Measurements from ENCODE around the gene PDHB. TPM values are rescaled to one million over a fixed set of nuclear protein-coding genes. Genes with fewer than 3 reads are reported as not detected.

PDHB gene
- total RNA-seq: 10 to 100 TPM; 27.0 to 54.2 (median 49.2) TPM
- total RNA-seq (2013): 56.9 TPM
- total RNA-seq: 19.0 to 81.9 (median 54.2) reads per million in 29 experiments

DNA sequence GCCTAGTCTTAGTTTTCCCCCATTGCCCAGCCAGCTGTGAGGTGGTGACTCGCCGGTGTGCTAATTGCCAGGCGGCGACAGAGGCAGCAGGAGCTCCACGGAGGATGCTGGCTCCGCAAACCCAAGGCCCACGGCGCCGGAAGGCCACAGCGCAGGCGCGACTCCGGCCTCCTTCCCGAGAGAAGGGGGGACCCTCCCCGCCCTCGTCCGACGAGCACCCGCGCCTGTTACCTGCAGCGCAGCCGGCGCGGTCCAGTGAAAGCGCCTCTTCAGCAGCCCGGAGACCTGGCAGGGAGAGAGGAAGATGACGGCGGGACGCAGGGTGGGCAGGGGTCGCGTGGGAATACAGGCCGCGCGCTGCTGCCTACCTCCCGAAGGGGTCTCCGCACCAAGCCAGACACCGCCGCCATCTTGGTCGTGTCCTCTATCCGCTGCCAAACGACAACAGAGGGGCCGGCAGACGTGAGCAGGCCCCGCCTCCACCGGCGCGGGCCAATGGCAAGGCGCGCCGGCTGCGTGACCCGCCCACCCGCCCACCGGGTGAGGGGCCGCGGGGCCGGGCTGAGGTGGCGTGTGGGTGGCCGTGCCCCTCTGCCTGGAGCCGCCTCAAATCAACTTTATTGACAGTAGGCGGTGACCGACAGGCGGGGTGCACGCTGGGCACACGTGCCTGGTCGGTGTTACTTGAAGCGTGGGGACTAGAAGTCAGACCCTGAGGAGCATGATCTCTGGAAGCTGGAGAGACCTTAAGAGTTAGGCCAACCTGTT lies at the start of gene PDHB:
PDHB (minus strand) TSS at position 433 of the 768 bp plus-strand sequence; CDS start at position 410, 23 bp downstream.
- peak; percentile 95 to 98 (median 96) for ATAC-seq (replicated peaks in 1 of 4)
- POLR2A ChIA-PET: no interaction called here
- H3K27ac ChIP-seq (ENCODE audit: low read length): peak within 1 kb of the TSS; percentile 77
- Mint-ChIP-seq H3K9me3 (no peaks in the 10 kb centered on the region), H3K4me1 (peaks cover 26 to 29% (median 29%) of the 10 kb centered on the region in 3 donors), H3K36me3 (peaks cover 14% of the 10 kb centered on the region), H3K4me3 (peak within 1 kb of the TSS; percentile 89 to 94 (median 90)), H3K27me3 (no peaks in the 10 kb centered on the region), H3K27ac (peak within 1 kb of the TSS; percentile 94 to 95)
- peaks cover 2 to 19% of the 10 kb centered on the region in 2 experiments for H3K4me1 ChIP-seq (ENCODE audit: control insufficient read depth in 1 of 2, extremely low read depth in 1 of 2, insufficient read depth in 2 of 2, low read length in 2 of 2)
- no peaks in the 10 kb centered on the region for H3K9me3 ChIP-seq
- DNase-seq: peak; percentile 73 to 92 (median 84)
- under 1% methylated on average over 67 of the region's 67 CpGs for WGBS (ENCODE audit: insufficient coverage)
- H3K27me3 ChIP-seq (replicated peaks in 1 of 2; ENCODE audit: control insufficient read depth in 2 of 2, extremely low read depth in 1 of 2, insufficient read depth in 2 of 2, low read length in 1 of 2): no peaks in the 10 kb centered on the region
- peak within 1 kb of the TSS; percentile 72 to 89 for H3K4me3 ChIP-seq (ENCODE audit: control insufficient read depth in 1 of 2, extremely low read depth in 1 of 2, low read length in 1 of 2)
- peaks cover 9 to 36% of the 10 kb centered on the region in 2 donors for H3K36me3 ChIP-seq (ENCODE audit: control insufficient read depth in 2 of 2, extremely low read depth in 1 of 2, insufficient read depth in 1 of 2, low read length in 1 of 2)
- CTCF ChIA-PET: interaction anchor here (0.5 to 1.9 kb wide), 4 partner anchors 58 to 127 kb away, joined by 3 to 8 read pairs (median 4); partner anchors contain the start of genes KCTD6 (in 2 of the 2), HTD2 (in 1 of the 2) and RPP14 (in 1 of the 2)

DNA sequence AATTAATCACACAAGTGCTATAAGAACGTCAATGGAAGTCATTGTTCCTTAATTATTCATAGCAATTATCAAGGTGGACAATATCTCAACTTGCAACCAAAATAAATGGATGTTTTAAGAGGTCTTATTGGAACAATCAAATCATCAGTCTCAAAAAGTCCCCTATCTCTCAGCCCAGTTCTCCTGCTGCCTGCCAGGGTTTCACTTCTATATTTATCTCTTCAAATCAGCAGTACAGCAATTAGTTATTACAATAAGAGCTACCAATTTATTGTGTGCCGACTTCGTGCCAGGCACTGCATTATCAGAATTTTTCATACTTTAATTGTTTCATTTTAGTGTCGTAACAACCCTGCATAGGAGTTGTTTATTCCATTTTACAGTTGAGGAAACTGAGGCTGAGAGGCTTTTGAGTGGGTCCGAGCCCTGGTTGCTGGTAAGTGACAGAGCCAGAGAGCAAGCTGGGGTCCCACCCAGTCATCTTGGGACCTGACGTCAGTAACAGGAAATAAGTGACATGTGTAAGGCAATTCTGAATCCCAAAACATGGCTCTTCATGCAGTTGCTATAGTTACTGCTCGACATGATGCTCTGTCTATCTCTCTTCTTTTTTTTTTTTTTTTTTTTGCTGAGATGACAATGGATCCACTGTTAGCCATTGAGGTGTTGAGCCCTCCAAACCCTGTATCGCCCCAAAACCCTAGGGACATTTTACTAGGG lies 49.4 kb upstream of the PDHB start:
- Histone ChIP-seq H3K27ac (ENCODE audit: low read length) (no peak overlapping the region), H3K36me3 (ENCODE audit: control insufficient read depth in 2 of 2, extremely low read depth in 1 of 2, insufficient read depth in 1 of 2, low read length in 1 of 2) (no peaks in the 10 kb centered on the region), H3K4me1 (ENCODE audit: control insufficient read depth in 1 of 2, extremely low read depth in 1 of 2, insufficient read depth in 2 of 2, low read length in 2 of 2) (no peaks in the 10 kb centered on the region), H3K9me3 (no peaks in the 10 kb centered on the region), H3K27me3 (replicated peaks in 1 of 2; ENCODE audit: control insufficient read depth in 2 of 2, extremely low read depth in 1 of 2, insufficient read depth in 2 of 2, low read length in 1 of 2) (peaks cover 0 to 2% of the 10 kb centered on the region in 2 experiments), H3K4me3 (ENCODE audit: control insufficient read depth in 1 of 2, extremely low read depth in 1 of 2, low read length in 1 of 2) (no peak overlapping the region)
- H3K4me1 Mint-ChIP-seq: peaks cover 0 to 4% (median 0%) of the 10 kb centered on the region in 3 donors
- no peaks in the 10 kb centered on the region for H3K9me3 Mint-ChIP-seq
- 71% methylated on average over 1 of the region's 8 CpGs for WGBS (ENCODE audit: insufficient coverage)
- H3K27ac Mint-ChIP-seq: no peak overlapping the region
- peaks cover 3 to 4% of the 10 kb centered on the region in 2 donors for H3K27me3 Mint-ChIP-seq
- H3K36me3 Mint-ChIP-seq: no peaks in the 10 kb centered on the region
- ATAC-seq (replicated peaks in 1 of 4) (no peak), DNase-seq (no peak)
- ChIA-PET CTCF (interaction anchor here (0.9 to 1.5 kb wide), 3 partner anchors 8 to 9 kb away, joined by 3 to 4 read pairs (median 4); partner anchors contain the start of gene KCTD6 (in 1 of the 2)), POLR2A (no interaction called here)
- H3K4me3 Mint-ChIP-seq: no peak overlapping the region

DNA sequence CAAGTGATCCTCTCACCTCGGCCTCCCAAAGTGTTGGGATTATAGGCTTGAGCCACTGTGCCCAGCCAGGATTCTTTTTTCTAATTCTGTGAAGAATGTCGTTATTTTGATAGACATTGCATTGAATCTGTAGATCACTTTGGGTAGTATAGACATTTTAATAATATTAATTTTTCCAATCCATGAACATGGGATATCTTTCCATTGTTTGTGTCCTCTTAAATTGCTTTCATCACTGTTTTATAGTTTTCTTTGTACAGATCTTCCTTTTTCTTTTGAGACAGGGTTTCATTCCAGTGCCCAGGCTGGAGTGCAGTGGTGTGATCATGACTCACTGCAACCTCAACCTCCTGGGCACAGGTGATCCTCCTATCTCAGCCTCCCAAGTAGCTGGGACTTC lies 46.7 kb upstream of the PDHB start:
- Histone ChIP-seq H3K9me3 (no peaks in the 10 kb centered on the region), H3K27ac (ENCODE audit: low read length) (no peak overlapping the region), H3K27me3 (replicated peaks in 1 of 2; ENCODE audit: control insufficient read depth in 2 of 2, extremely low read depth in 1 of 2, insufficient read depth in 2 of 2, low read length in 1 of 2) (peaks cover 0 to 2% of the 10 kb centered on the region in 2 experiments), H3K36me3 (ENCODE audit: control insufficient read depth in 2 of 2, extremely low read depth in 1 of 2, insufficient read depth in 1 of 2, low read length in 1 of 2) (no peaks in the 10 kb centered on the region), H3K4me1 (ENCODE audit: control insufficient read depth in 1 of 2, extremely low read depth in 1 of 2, insufficient read depth in 2 of 2, low read length in 2 of 2) (no peaks in the 10 kb centered on the region), H3K4me3 (ENCODE audit: control insufficient read depth in 1 of 2, extremely low read depth in 1 of 2, low read length in 1 of 2) (no peak overlapping the region)
- ChIA-PET POLR2A (interaction anchor here in 1 of 2 donors (0.6 kb wide), 1 partner anchor 27 kb away, joined by 3 read pairs; no protein-coding TSS in a partner anchor), CTCF (no interaction called here)
- Mint-ChIP-seq H3K9me3 (no peaks in the 10 kb centered on the region), H3K27me3 (peaks cover 3 to 4% of the 10 kb centered on the region in 2 donors), H3K27ac (no peak overlapping the region), H3K4me3 (no peak overlapping the region), H3K4me1 (peaks cover 0 to under 1% (median 0%) of the 10 kb centered on the region in 3 donors), H3K36me3 (no peaks in the 10 kb centered on the region)
- 80% methylated on average over 1 of the region's 2 CpGs for WGBS (ENCODE audit: insufficient coverage)
- ATAC-seq (replicated peaks in 1 of 4) (no peak), DNase-seq (no peak)

DNA sequence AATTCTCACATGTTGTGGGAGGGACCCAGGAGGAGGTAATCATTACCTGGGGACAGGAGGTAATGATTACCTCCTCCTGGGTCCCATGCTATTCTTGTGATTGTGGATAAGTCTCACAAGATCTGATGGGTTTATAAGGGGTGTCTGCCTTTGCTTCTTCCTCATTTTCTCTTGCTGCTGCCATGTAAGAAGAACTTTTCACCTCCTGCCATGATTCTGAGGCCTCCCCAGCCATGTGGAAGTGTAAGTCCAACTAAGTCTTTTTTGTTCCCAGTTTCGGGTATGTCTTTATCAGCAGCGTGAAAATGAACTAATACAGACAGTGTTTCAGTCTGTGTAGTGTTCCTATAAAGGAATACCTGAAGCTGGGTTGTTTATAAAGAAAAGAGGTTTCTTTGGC lies 45.1 kb upstream of the PDHB start:
- H3K27me3 Mint-ChIP-seq: peaks cover 0 to 1% of the 10 kb centered on the region in 2 donors
- no peaks in the 10 kb centered on the region for H3K36me3 ChIP-seq (ENCODE audit: control insufficient read depth in 2 of 2, extremely low read depth in 1 of 2, insufficient read depth in 1 of 2, low read length in 1 of 2)
- H3K27me3 ChIP-seq (replicated peaks in 1 of 2; ENCODE audit: control insufficient read depth in 2 of 2, extremely low read depth in 1 of 2, insufficient read depth in 2 of 2, low read length in 1 of 2): peaks cover 0 to 2% of the 10 kb centered on the region in 2 experiments
- H3K27ac Mint-ChIP-seq: no peak overlapping the region
- H3K4me1 ChIP-seq (ENCODE audit: control insufficient read depth in 1 of 2, extremely low read depth in 1 of 2, insufficient read depth in 2 of 2, low read length in 2 of 2): no peaks in the 10 kb centered on the region
- DNase-seq (no peak), ATAC-seq (replicated peaks in 1 of 4) (no peak)
- no peaks in the 10 kb centered on the region for H3K9me3 Mint-ChIP-seq
- ChIA-PET CTCF (no interaction called here), POLR2A (no interaction called here)
- WGBS (ENCODE audit: insufficient coverage): 95% methylated on average over 2 of the region's 2 CpGs
- H3K9me3 ChIP-seq: no peaks in the 10 kb centered on the region
- no peak overlapping the region for H3K4me3 ChIP-seq (ENCODE audit: control insufficient read depth in 1 of 2, extremely low read depth in 1 of 2, low read length in 1 of 2)
- no peak overlapping the region for H3K4me3 Mint-ChIP-seq
- no peaks in the 10 kb centered on the region for H3K36me3 Mint-ChIP-seq
- H3K27ac ChIP-seq (ENCODE audit: low read length): no peak overlapping the region
- peaks cover 10 to 14% (median 13%) of the 10 kb centered on the region in 3 donors for H3K4me1 Mint-ChIP-seq

DNA sequence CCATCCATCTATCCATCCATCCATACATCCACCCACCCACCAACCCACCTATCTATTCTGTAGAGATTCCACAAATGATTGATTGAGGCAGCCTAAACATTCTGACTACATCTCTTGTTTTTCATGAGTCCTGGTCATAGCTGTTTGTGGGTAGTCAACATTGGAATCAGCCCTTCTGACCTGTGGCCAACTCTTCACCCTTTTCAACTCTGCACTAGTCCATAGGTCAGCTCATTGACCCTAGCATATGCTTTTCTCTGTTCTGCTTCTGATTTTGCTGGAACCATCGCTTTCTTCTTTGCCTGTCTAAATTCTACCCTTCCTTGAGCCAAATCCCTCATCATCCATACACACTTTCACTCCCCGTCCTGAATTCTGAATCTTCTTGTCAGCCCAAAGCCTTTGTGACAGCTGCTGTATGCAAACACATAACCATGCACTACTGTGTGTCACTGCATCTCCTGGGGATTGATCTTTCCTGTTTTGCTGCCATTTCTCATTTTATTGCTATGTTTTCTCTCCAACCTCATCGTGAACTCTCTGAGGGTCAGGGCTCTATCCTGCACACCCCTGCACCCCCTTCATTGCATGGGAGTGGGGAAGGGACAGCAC lies 41.4 kb upstream of the PDHB start:
- ATAC-seq (replicated peaks in 1 of 4) (no peak), DNase-seq (no peak)
- 86% methylated on average over 2 of the region's 3 CpGs for WGBS (ENCODE audit: insufficient coverage)
- CTCF ChIA-PET: no interaction called here
- Histone ChIP-seq H3K27me3 (replicated peaks in 1 of 2; ENCODE audit: control insufficient read depth in 2 of 2, extremely low read depth in 1 of 2, insufficient read depth in 2 of 2, low read length in 1 of 2) (peaks cover 0 to 2% of the 10 kb centered on the region in 2 experiments), H3K4me1 (ENCODE audit: control insufficient read depth in 1 of 2, extremely low read depth in 1 of 2, insufficient read depth in 2 of 2, low read length in 2 of 2) (peaks cover 0 to 23% of the 10 kb centered on the region in 2 experiments), H3K27ac (ENCODE audit: low read length) (no peak overlapping the region), H3K36me3 (ENCODE audit: control insufficient read depth in 2 of 2, extremely low read depth in 1 of 2, insufficient read depth in 1 of 2, low read length in 1 of 2) (no peaks in the 10 kb centered on the region), H3K9me3 (no peaks in the 10 kb centered on the region), H3K4me3 (ENCODE audit: control insufficient read depth in 1 of 2, extremely low read depth in 1 of 2, low read length in 1 of 2) (no peak overlapping the region)
- no peaks in the 10 kb centered on the region for H3K36me3 Mint-ChIP-seq
- POLR2A ChIA-PET: no interaction called here
- H3K4me1 Mint-ChIP-seq: peaks cover 20 to 42% (median 39%) of the 10 kb centered on the region in 3 donors
- H3K4me3 Mint-ChIP-seq: no peak overlapping the region
- H3K9me3 Mint-ChIP-seq: no peaks in the 10 kb centered on the region
- no peak overlapping the region for H3K27ac Mint-ChIP-seq
- no peaks in the 10 kb centered on the region for H3K27me3 Mint-ChIP-seq

DNA sequence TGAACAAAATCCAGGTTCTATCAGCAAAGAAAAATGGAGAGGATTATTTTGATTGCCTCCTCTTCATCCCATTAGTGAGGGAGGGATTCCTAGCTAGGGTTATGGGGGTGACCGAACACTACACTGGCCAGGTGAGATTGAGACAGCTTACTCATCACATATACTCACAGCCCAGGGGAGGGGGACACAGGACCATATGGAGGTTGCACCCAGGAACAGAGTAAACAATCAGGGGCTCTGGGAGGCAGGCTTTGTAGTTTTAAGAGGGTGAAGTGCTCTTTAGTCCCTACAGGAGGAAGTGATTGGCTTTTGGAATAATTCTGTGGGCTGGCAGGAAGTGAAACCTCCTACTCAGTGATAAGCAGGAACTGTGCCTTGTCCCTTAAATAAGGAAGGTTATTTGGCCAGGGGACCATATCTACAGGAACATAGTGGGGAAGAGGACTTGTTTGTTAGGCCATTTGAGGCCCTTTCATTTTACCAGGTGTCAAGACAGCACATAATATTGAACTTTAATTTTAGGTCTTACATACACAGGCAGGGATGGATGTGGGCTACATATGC lies 40.8 kb upstream of the PDHB start:
- Mint-ChIP-seq H3K4me1 (peaks cover 20 to 42% (median 41%) of the 10 kb centered on the region in 3 donors), H3K36me3 (no peaks in the 10 kb centered on the region), H3K4me3 (no peak overlapping the region), H3K9me3 (no peaks in the 10 kb centered on the region), H3K27ac (no peak overlapping the region), H3K27me3 (no peaks in the 10 kb centered on the region)
- no peak overlapping the region for H3K4me3 ChIP-seq (ENCODE audit: control insufficient read depth in 1 of 2, extremely low read depth in 1 of 2, low read length in 1 of 2)
- H3K36me3 ChIP-seq (ENCODE audit: control insufficient read depth in 2 of 2, extremely low read depth in 1 of 2, insufficient read depth in 1 of 2, low read length in 1 of 2): no peaks in the 10 kb centered on the region
- WGBS (ENCODE audit: insufficient coverage): no CpG with 5 or more reads among the region's 1 CpG
- ATAC-seq (replicated peaks in 1 of 4) (no peak), DNase-seq (no peak)
- no peak overlapping the region for H3K27ac ChIP-seq (ENCODE audit: low read length)
- ChIA-PET POLR2A (no interaction called here), CTCF (no interaction called here)
- peaks cover 0 to 2% of the 10 kb centered on the region in 2 experiments for H3K27me3 ChIP-seq (replicated peaks in 1 of 2; ENCODE audit: control insufficient read depth in 2 of 2, extremely low read depth in 1 of 2, insufficient read depth in 2 of 2, low read length in 1 of 2)
- peaks cover 0 to 27% of the 10 kb centered on the region in 2 experiments for H3K4me1 ChIP-seq (ENCODE audit: control insufficient read depth in 1 of 2, extremely low read depth in 1 of 2, insufficient read depth in 2 of 2, low read length in 2 of 2)
- H3K9me3 ChIP-seq: no peaks in the 10 kb centered on the region

Data from T-cell (primary cell).